Left lung (tissue), 10 donors: ENCODE measurements around the gene VHLL. TPM values are rescaled to one million over a fixed set of nuclear protein-coding genes. Genes with fewer than 3 reads are reported as not detected.

Experiments used
- ATAC-seq: fragments of 200-7000 bp; cut with Tn5 transposase; one replicate; pipeline ENCODE4 v1.9.1; 2020; ENCODE audit warnings: moderate library complexity
- DNase-seq, 4 donors: peaks; one replicate each; pipeline ENCODE4 v3.0.0-alpha.2; 2013 to 2020
- H3K27ac ChIP-seq, 2 donors: fragments of 200-600 bp; sonication (generic) in 1 of 2; one replicate each; pipeline versions ENCODE4 v1.5.0 to v1.8.0; 2020 to 2021
- H3K27me3 ChIP-seq, 2 donors: fragments of 200-600 bp; sonication (generic) in 1 of 2; one replicate each; pipeline versions ENCODE4 v1.5.0 to v1.8.0; 2020 to 2021
- H3K36me3 ChIP-seq, 2 donors: fragments of 200-600 bp; sonication (generic) in 1 of 2; one replicate each; pipeline versions ENCODE4 v1.5.0 to v1.8.0; 2020 to 2021
- H3K4me1 ChIP-seq, 2 donors: fragments of 200-600 bp; one replicate each; pipeline ENCODE4 v1.8.0; 2021
- H3K4me3 ChIP-seq, 2 donors: fragments of 200-600 bp; sonication (generic) in 1 of 2; one replicate each; pipeline versions ENCODE4 v1.5.0 to v1.8.0; 2020 to 2021; ENCODE audit warnings: mild to moderate bottlenecking in 1 of 2
- H3K9me3 ChIP-seq, 2 donors: fragments of 200-600 bp; sonication (generic) in 1 of 2; one replicate each; pipeline versions ENCODE4 v1.5.0 to v1.8.0; 2020 to 2021
- intact Hi-C, 2 donors: fragments of 100-400 bp; cut with DNase I; formaldehyde crosslinking; loops; one replicate each; pipeline versions ENCODE4 v1.11.2 to v1.14.2; 2022
- polyA plus RNA-seq, 6 donors: library from polyadenylated mRNA; unstranded; fragments of 120-200 nt; gene quantifications; one replicate each; pipeline ENCODE4 v1.2.1, GENCODE V29; 2013; ENCODE audit not compliant: insufficient read length in 6 of 6
- total RNA-seq, 2 donors: library from RNA; stranded (reverse); fragmentation: NEBNext Ultra II Directional; extraction: Animal tissue kit (Norgen Biotek cat#: 25700); gene quantifications; one replicate each; pipeline ENCODE4 v1.2.1, GENCODE V29; 2021
- TF ChIP-seq, protein P1 (sequence below), 2 donors: fragments of 200-600 bp; sonication (generic) in 1 of 2; IDR thresholded peaks; one replicate each; pipeline versions ENCODE4 v1.5.0 to v1.8.0; 2021; ENCODE audit warnings: antibody characterized with exemption in 2 of 2
- donor health status: DM: no; HTN: yes; CAD: no.
- donor health status: DM: no; HTN: no; CAD: no.

The VHLL gene
- total and polyA plus RNA-seq, 8 donors, result not detected

DNA sequence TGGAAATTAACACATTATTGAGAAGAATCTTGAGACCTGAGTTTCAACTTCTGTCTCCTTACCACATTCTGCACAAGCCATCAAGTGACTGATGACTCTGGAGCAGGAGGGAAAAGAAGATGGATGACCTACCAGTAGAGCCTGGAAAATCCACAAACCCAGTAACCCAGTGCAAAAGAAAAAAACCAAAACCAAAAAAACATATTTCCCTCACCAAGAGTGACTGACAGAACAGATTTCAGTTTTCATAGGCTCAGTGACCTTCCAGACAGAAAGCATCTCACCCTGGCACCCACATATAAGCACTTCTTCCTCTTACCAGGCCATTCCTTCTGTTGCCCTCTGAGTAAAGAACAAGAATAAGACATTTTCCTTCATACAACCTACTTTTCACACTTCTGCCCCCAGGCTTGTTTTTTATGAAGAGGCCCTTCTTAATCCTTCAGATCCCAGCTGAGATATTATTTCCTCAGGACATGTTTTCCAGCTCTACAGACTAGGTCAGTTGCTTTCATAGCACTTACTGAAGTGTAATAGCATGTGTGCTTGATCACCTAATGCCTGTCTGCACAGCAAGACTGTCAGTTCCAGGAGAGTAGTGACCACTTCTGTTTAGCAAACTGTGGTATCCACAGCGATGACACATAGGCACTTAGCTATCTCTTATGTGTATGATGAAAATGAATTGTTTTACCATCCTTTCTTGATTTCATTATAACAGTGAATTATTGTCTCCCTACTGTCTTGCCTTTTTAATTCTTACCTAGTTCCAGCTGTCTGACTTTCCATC lies 43.3 kb upstream of the VHLL start:
- Histone ChIP-seq H3K9me3 (no peaks in the 10 kb centered on the region), H3K36me3 (no peaks in the 10 kb centered on the region), H3K27ac (no peak overlapping the region), H3K4me1 (peaks cover 0 to 2% of the 10 kb centered on the region in 2 donors), H3K4me3 (no peak overlapping the region), H3K27me3 (peaks cover 0 to 3% of the 10 kb centered on the region in 2 donors)
- intact Hi-C loops, result no loop called here
- TF ChIP-seq, protein P1, sequence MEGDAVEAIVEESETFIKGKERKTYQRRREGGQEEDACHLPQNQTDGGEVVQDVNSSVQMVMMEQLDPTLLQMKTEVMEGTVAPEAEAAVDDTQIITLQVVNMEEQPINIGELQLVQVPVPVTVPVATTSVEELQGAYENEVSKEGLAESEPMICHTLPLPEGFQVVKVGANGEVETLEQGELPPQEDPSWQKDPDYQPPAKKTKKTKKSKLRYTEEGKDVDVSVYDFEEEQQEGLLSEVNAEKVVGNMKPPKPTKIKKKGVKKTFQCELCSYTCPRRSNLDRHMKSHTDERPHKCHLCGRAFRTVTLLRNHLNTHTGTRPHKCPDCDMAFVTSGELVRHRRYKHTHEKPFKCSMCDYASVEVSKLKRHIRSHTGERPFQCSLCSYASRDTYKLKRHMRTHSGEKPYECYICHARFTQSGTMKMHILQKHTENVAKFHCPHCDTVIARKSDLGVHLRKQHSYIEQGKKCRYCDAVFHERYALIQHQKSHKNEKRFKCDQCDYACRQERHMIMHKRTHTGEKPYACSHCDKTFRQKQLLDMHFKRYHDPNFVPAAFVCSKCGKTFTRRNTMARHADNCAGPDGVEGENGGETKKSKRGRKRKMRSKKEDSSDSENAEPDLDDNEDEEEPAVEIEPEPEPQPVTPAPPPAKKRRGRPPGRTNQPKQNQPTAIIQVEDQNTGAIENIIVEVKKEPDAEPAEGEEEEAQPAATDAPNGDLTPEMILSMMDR (IDR thresholded peaks at IDR 0.05), result no peak
- DNase-seq, result no peak
- no peak for ATAC-seq

DNA sequence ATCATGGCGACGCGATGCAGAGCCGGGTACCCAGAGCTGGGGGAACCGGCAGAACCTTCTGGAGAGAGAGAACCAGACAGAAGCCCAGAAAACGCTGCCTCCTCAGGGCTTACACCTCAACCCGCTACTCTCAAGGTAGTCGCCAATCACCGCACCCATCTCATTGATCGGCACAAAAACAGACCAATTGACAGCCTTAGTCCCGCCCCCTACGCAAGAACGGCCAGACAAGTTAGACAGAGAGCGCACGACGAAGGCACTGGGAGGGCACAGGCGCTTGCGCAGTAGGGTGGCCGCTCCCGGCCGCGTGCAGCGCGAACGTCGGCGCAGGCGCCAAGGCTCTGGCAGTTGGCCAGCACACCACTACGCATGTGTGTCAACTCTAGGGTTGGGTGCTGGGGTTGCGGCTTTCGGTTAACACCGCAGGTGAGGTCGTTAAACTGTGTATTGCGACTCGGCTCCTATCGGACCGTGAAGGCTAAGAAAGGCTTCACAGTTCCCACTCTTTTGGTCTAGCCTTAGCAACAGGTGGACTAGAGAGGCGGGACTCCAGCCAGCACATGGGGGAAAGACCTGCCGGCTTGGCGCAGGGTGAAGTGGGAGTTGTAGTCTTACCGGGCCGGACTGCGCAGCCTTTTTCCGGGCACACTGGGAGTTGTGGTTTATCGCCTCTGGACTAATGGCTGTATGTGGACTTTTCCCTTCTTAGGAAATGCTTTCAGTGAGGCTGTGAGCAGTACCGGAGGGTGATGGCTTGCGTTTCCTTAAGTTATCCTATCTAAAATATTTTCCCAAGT lies 39.3 kb upstream of the VHLL start, which contains the start of the genes CCT3 and TSACC:
CCT3 (minus strand) TSS at position 113 of the 797 bp plus-strand sequence; CDS start at position 5, 108 bp downstream.
TSACC (plus strand) TSS at position 347 of the 797 bp plus-strand sequence. CDS start 1,232 bp downstream, outside the sequence.
- intact Hi-C loops, result no loop called here
- ATAC-seq, result peak; percentile 97
- TF ChIP-seq, protein P1 (IDR thresholded peaks at IDR 0.05), result no peak
- DNase-seq, result peak; percentile 98 to 100 (median 100)
- Histone ChIP-seq H3K4me3 (peak within 1 kb of the TSS; percentile 78 to 92), H3K27me3 (no peaks in the 10 kb centered on the region), H3K27ac (peak within 1 kb of the TSS; percentile 86), H3K4me1 (peaks cover 12 to 20% of the 10 kb centered on the region in 2 donors), H3K9me3 (no peaks in the 10 kb centered on the region), H3K36me3 (peaks cover 0 to 23% of the 10 kb centered on the region in 2 donors)

DNA sequence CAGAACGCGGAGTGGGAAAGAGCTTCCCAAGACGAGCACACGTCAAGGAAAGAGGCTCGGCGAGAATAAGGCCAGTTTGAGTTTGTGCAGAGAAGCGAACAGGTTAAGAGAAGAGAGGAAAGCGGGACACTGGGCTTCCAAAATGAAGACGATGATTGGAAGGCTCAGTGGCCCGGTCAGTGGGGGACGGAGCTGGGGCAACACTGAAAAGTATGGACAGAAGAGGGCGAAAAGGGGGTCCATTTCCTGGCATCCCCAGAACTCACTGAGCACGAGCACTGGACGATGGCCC lies 38.7 kb upstream of the VHLL start:
- Histone ChIP-seq H3K27me3 (no peaks in the 10 kb centered on the region), H3K4me1 (peaks cover 12 to 20% of the 10 kb centered on the region in 2 donors), H3K4me3 (peak overlapping the region; percentile 78 to 92), H3K36me3 (peaks cover 1 to 28% of the 10 kb centered on the region in 2 donors), H3K27ac (peak overlapping the region; percentile 86), H3K9me3 (no peaks in the 10 kb centered on the region)
- TF ChIP-seq, protein P1 (IDR thresholded peaks at IDR 0.05), result no peak
- no peak for DNase-seq
- ATAC-seq, result peak; percentile 2
- intact Hi-C loops, result no loop called here

DNA sequence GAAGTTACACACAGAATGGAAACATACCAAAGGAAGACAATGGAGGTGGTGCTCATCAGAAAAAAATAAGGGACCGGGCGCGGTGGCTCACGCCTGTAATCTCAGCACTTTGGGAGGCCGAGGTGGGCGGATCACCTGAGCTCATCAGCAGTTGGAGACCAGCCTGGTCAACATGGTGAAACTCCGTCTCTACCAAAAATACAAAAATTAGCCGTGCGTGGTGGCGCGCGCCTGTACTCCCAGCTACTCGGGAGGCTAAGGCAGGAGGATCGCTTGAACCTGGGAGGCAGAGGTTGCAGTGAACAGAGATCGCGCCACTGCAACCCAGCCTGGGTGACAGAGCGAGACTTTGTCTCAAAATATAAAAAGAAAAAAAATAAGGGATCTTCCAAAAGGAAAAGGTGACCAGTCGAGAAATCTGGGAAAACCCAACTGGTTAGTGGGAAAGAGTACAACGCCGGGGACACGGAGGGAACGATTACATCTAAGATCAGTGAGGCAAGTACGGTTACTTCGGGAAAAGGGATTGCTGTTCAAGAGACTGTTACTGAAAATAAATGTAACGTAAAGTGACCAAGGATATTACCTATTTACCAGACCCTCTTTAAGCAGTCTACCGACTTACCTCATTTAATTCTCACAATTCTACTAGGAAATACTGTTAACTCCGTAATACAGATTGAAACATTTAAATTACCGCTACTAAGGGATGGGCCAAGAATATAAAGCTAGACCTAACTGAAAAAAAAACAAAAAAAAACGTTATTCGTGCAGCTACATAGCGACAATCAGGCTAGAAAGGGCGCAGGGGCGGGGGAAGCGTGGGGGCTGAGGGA lies 38.2 kb upstream of the VHLL start:
- Histone ChIP-seq H3K27ac (peak overlapping the region; percentile 86), H3K36me3 (peaks cover 5 to 34% of the 10 kb centered on the region in 2 donors), H3K9me3 (no peaks in the 10 kb centered on the region), H3K27me3 (no peaks in the 10 kb centered on the region), H3K4me3 (peak overlapping the region; percentile 78 to 92), H3K4me1 (peaks cover 12 to 20% of the 10 kb centered on the region in 2 donors)
- DNase-seq (no peak), ATAC-seq (no peak)
- TF ChIP-seq, protein P1 (IDR thresholded peaks at IDR 0.05), result no peak
- intact Hi-C loops, result no loop called here
